ENCODE measurements around the gene SUPT16H. TPM values are rescaled to one million over a fixed set of nuclear protein-coding genes. Genes with fewer than 3 reads are reported as not detected.
"Not testable (repeated sequence)": the region's sequence is repeated elsewhere in the genome, so short reads cannot be mapped to it uniquely, and the experiment has no call there.

Gene SUPT16H
- total RNA-seq, 1 donor from 2014 or later: 14.9 TPM

DNA sequence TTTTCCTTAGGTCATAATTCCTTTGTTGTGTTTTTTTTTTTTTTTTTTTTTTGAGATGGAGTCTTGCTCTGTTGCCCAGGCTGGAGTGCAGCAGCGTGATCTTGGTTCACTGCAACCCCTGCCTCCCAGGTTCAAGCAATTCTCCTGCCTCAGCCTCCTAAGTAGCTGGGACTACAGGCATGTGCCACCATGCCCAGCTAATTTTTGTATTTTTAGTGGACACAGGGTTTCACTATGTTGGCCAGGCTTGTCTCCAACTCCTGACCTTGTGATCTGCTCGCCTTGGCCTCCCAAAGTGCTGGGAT is 81.0 kb downstream of the SUPT16H start:
- not testable (repeated sequence) for DNase-seq (ENCODE audit: low spot score); ATAC-seq

DNA sequence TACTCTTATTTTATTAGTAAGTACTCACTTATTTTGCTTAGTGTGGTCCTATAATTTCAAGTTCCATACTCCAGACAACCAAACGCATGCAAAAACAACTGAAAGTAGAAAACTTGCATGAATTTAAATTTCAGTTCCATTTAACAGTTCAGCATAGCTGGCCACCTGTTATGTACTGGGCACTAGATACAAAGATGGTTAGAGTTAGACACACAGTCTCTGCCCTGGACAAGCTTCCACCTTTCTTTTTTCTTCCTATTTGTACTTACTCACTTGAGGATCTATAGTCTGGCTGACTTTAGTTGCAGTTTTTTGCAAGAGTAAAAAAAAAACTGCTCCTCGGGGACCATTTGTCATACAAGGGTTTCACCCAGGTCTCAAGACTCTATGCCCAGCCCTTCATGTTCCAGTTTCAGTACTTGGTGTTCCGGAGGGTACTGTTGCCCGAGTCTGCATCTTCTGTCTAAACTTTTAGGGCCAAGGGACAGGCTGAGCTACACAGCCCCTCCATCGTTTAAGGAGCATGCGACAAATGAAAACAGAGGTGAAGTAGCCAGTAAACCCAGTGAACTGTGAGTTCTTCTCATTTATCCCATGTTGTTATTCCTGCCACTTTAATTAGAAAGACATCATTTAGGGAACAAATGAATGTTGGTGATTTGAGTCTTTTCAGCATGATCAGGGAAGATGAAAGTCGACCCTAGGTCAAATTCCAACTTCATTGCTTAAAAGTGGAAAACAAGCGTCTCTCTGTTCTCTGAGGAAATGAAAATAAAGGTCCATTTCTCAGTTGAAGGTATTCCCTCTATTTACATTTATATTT is 81.6 kb downstream of the SUPT16H start:
- DNase-seq (ENCODE audit: low spot score): no peak
- ATAC-seq: no peak

Other genes starting within 250 kb of the SUPT16H start
- not detected for gene OR5AU1, start 228.0 kb downstream of the SUPT16H start, total RNA-seq
- 162 TPM for gene HNRNPC, start 114.6 kb downstream of the SUPT16H start, total RNA-seq
- 0.23 TPM for gene RPGRIP1, start 103.9 kb downstream of the SUPT16H start, total RNA-seq
- gene CHD8, start 72.1 kb upstream of the SUPT16H start, total RNA-seq: 23.4 TPM
- gene RAB2B, start 92.9 kb upstream of the SUPT16H start, total RNA-seq: 7.1 TPM
- gene TOX4, start 93.2 kb upstream of the SUPT16H start, total RNA-seq: 28.0 TPM
- gene METTL3, start 127.3 kb upstream of the SUPT16H start, total RNA-seq: 13.4 TPM
- gene SALL2, start 142.3 kb upstream of the SUPT16H start, total RNA-seq: 0.68 TPM
- gene OR10G3, start 196.1 kb upstream of the SUPT16H start, total RNA-seq: not detected

Measured in left lobe of liver (tissue), 2 donors.